Neural crest cell (in vitro differentiated cells): Measurements from ENCODE around the gene RARG. TPM values are rescaled to one million over a fixed set of nuclear protein-coding genes. Genes with fewer than 3 reads are reported as not detected.
A peak's percentile ranks its signal among the peaks of the same experiment; 100 is the strongest.
"Not testable (repeated sequence)": the region's sequence is repeated elsewhere in the genome, so short reads cannot be mapped to it uniquely, and the experiment has no call there.

ENCODE experiments used
- DNase-seq: peaks from one replicate; pipeline ENCODE4 v3.0.0; 2021; ENCODE audit warnings: low read depth, mixed read lengths, low spot score
- H3K27ac Mint-ChIP-seq: one replicate; pipeline ENCODE4 v1.8.0; 2021; ENCODE audit warnings: mild to moderate bottlenecking, mixed read lengths; ENCODE audit not compliant: unreplicated experiment
- H3K27me3 Mint-ChIP-seq: 2 replicates; pipeline ENCODE4 v1.8.0; 2021; ENCODE audit warnings: low read depth, mild to moderate bottlenecking, mixed read lengths
- H3K36me3 Mint-ChIP-seq: 2 replicates; pipeline ENCODE4 v1.8.0; 2021; ENCODE audit warnings: low read depth, mild to moderate bottlenecking, mixed read lengths
- H3K4me1 Mint-ChIP-seq: 2 replicates; pipeline ENCODE4 v1.8.0; 2021; ENCODE audit warnings: mixed read lengths
- H3K4me3 Mint-ChIP-seq: one replicate; pipeline ENCODE4 v1.8.0; 2021; ENCODE audit warnings: mild to moderate bottlenecking, mixed read lengths
- H3K9me3 Mint-ChIP-seq: 2 replicates; pipeline ENCODE4 v1.8.0; 2021; ENCODE audit warnings: mixed read lengths
- total RNA-seq: library from RNA; stranded (reverse); gene quantifications from 2 replicates; pipeline ENCODE4 v1.2.1, GENCODE V29; 2021
- TF ChIP-seq, protein P1 (sequence below): fragments of 200-600 bp; sonication (generic); conservative IDR thresholded peaks from 2 replicates; pipeline ENCODE4 v1.5.0; 2021; ENCODE audit warnings: antibody characterized with exemption, mild to moderate bottlenecking

The RARG gene
- total RNA-seq, 1 donor from 2014 or later = 5.4 TPM

DNA sequence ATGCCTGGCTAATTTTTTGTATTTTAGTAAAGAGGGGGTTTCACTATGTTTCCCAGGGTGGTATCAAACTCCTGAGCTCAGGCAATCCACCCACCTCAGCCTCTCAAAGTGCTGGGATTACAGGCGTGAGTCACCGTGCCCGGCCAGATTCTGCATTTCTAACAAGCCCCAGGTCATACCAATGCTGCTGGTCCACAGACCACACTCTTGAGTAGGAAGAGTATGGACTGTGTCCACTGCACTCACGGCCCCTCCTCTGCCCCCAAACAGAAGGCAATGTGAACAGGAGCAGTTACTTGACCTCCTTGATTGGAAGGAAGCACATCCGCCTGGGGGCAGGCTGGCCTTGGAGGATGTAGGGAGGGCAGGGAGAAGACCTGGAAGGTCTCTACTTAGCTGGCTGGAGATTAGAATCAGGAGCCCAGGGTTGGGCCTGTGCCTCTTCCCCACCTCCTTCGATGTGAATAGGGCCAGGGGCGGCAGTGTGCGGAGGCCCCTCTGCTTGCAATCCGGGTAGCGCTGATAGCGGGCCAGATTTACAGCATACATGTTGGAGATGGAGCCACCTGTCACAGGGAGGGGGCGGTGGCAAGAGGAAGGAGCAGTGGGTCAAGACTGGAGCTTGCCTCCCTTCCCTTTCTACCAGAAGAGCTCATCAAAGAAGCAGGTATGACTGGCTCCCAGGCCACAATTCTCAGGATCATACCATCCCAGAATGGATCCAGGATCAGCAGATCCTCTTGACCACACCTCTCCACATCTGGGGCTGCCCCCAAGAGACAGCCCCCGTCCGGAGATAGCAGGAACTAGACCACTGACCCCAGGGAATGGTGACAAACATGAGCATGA is 60.9 kb downstream of the RARG start:
- DNase-seq = no peak
- Mint-ChIP-seq H3K36me3 (no peaks in the 10 kb centered on the region), H3K4me1 (peaks cover 12% of the 10 kb centered on the region), H3K27me3 (no peaks in the 10 kb centered on the region), H3K9me3 (no peaks in the 10 kb centered on the region), H3K27ac (peak overlapping the region; percentile 59), H3K4me3 (no peak overlapping the region)
- TF ChIP-seq, protein P1, sequence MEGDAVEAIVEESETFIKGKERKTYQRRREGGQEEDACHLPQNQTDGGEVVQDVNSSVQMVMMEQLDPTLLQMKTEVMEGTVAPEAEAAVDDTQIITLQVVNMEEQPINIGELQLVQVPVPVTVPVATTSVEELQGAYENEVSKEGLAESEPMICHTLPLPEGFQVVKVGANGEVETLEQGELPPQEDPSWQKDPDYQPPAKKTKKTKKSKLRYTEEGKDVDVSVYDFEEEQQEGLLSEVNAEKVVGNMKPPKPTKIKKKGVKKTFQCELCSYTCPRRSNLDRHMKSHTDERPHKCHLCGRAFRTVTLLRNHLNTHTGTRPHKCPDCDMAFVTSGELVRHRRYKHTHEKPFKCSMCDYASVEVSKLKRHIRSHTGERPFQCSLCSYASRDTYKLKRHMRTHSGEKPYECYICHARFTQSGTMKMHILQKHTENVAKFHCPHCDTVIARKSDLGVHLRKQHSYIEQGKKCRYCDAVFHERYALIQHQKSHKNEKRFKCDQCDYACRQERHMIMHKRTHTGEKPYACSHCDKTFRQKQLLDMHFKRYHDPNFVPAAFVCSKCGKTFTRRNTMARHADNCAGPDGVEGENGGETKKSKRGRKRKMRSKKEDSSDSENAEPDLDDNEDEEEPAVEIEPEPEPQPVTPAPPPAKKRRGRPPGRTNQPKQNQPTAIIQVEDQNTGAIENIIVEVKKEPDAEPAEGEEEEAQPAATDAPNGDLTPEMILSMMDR = no peak

DNA sequence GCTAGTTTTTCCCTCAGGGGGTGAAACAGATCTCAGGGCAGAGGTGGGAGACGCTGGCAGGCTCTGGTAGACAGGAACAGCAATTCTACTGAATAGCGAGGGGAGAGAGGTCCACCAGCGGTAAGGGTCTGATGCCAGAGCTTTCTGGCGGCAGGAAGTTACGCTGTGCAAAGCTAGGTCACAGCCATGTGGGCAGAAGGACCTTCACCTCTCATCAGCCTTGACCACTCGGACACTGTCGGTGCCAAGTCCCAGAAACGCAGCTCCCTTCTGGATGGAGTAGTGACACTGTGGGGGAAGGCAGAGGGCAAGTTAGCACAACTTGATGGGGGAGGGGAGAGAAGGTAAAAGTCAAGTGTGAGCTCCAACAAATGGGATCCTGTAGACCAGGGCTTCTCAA is 61.8 kb downstream of the RARG start:
- Mint-ChIP-seq H3K9me3 (no peaks in the 10 kb centered on the region), H3K27ac (no peak overlapping the region), H3K4me1 (peaks cover 6% of the 10 kb centered on the region), H3K4me3 (no peak overlapping the region), H3K36me3 (no peaks in the 10 kb centered on the region), H3K27me3 (no peaks in the 10 kb centered on the region)
- TF ChIP-seq, protein P1 = no peak
- DNase-seq = no peak

DNA sequence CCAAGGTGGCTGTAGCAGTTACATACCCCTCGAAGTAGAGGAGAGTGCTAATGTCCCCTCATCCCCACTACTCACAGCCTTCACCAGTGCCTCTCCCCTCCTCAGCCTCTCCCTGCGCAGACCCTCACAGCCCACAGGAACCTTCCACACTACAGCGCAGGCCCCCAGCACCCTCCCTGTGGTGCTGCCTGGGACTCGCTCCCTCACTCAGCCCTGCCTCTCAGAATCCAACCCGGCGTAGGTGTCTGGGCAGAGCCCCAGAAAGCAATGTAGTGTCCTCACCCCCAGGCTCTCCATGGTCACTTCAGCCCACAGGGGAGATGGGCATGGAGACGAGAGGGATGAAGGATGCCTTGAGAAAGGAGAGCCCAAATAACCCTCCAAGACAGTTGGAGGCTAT is 62.4 kb downstream of the RARG start:
- TF ChIP-seq, protein P1 = no peak
- no peak overlapping the region for H3K4me3 Mint-ChIP-seq
- no peaks in the 10 kb centered on the region for H3K36me3 Mint-ChIP-seq
- H3K4me1 Mint-ChIP-seq = no peaks in the 10 kb centered on the region
- no peaks in the 10 kb centered on the region for H3K9me3 Mint-ChIP-seq
- no peak overlapping the region for H3K27ac Mint-ChIP-seq
- no peak for DNase-seq
- no peaks in the 10 kb centered on the region for H3K27me3 Mint-ChIP-seq

DNA sequence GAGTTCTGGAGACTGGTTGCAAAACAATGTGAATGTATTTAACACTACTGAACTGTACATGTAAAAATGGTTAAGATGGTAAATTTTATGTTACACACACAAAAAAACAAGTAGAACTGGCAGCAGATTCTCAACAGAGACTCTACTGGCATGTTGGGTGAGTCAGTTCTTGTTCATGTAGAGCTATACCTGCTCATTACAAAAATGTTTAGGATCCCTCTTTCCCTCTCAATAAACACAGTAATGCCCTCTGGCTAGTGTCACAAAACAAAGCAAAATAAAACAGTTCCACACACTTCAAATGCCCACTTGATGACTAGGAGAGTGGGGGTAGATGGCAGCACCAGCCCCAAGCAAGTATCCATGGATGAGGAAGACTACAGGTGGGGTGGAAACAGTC is 65.2 kb downstream of the RARG start:
- TF ChIP-seq, protein P1 = no peak
- Mint-ChIP-seq H3K27ac (no peak overlapping the region), H3K27me3 (no peaks in the 10 kb centered on the region), H3K4me1 (no peaks in the 10 kb centered on the region), H3K4me3 (no peak overlapping the region), H3K36me3 (no peaks in the 10 kb centered on the region), H3K9me3 (no peaks in the 10 kb centered on the region)
- DNase-seq = no peak

DNA sequence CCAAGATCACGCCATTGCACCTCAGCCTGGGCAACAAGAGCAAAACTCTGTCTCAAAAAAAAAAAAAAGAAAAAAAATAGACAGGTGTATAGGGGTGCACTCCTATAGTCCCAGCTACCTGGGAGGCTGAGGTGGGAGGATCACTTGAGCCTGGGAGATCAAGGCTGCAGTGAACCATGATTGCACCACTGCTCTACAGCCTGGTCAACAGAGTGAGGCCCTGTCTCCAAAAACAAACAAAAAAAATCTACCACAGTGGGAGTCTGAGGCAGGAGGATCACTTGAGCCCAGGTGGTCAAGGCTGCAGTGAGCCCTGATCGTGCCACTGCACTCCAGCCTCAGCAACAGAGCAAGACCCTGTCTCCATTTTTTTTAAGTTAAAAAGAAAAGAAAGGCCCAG is 69.0 kb downstream of the RARG start:
- not testable (repeated sequence) for H3K4me3 Mint-ChIP-seq, H3K27ac Mint-ChIP-seq, H3K27me3 Mint-ChIP-seq, H3K4me1 Mint-ChIP-seq, H3K36me3 Mint-ChIP-seq, DNase-seq, H3K9me3 Mint-ChIP-seq

DNA sequence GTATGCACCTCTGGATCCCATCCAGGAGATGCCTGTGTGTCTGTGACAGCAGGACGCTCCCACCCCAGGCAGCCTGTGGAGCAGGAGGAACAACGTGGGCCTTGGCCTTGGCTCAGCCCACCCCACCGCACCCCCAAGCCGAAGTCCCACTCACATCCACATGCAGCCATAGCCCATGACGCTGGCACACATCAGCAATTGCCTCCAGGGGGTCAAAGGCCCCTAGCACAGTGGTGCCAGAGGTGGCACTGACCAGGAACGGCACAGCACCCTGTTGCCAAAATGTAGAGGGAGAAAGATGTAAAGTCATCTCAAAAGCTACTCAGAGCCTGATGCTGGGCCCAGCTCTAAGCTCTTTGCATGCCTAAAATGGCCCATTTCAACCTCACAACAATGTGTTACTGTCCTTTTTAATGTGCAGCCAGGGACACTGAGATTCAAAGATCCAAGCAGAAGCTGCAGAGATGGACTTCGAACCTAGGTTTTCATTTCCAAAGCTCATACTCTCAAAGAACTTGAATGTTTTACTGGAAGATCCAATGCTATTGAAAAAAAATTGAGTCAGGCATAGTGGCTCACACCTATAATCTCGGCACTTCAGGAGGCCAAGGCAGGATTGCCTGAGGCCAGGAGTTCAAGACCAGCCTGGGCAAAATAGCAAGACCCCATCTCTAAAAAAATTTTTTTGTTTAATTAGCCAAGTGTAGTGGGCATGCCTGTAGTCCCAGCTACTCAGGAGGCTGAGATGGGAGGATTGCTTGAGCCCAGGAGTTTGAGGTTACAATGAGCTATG is 70.7 kb downstream of the RARG start:
- Mint-ChIP-seq H3K27me3 (no peaks in the 10 kb centered on the region), H3K36me3 (no peaks in the 10 kb centered on the region), H3K4me1 (peaks cover 6% of the 10 kb centered on the region), H3K9me3 (no peaks in the 10 kb centered on the region), H3K27ac (no peak overlapping the region), H3K4me3 (no peak overlapping the region)
- TF ChIP-seq, protein P1 = no peak
- no peak for DNase-seq
